Osteocyte (in vitro differentiated cells): Measurements from ENCODE around the gene PRKN. TPM values are rescaled to one million over a fixed set of nuclear protein-coding genes. Genes with fewer than 3 reads are reported as not detected.

ENCODE experiments used
- DNase-seq: peaks from one replicate; pipeline ENCODE4 v3.0.0; 2021; ENCODE audit warnings: mixed read lengths; ENCODE audit not compliant: unreplicated experiment; ENCODE audit errors: extremely low spot score
- H3K27ac Mint-ChIP-seq: one replicate; pipeline ENCODE4 v1.8.0; 2021; ENCODE audit warnings: mild to moderate bottlenecking, mixed read lengths; ENCODE audit not compliant: unreplicated experiment
- H3K27me3 Mint-ChIP-seq: one replicate; pipeline ENCODE4 v1.8.0; 2021; ENCODE audit warnings: mixed read lengths; ENCODE audit not compliant: unreplicated experiment
- H3K36me3 Mint-ChIP-seq: one replicate; pipeline ENCODE4 v1.8.0; 2021; ENCODE audit warnings: mixed read lengths; ENCODE audit not compliant: unreplicated experiment
- H3K4me1 Mint-ChIP-seq: one replicate; pipeline ENCODE4 v1.8.0; 2021; ENCODE audit warnings: mixed read lengths; ENCODE audit not compliant: unreplicated experiment
- H3K4me3 Mint-ChIP-seq: one replicate; pipeline ENCODE4 v1.8.0; 2021; ENCODE audit warnings: mild to moderate bottlenecking, moderate library complexity, mixed read lengths; ENCODE audit not compliant: unreplicated experiment
- H3K9me3 Mint-ChIP-seq: one replicate; pipeline ENCODE4 v1.8.0; 2021; ENCODE audit warnings: mixed read lengths; ENCODE audit not compliant: unreplicated experiment
- total RNA-seq: library from RNA; stranded (reverse); gene quantifications from 2 replicates; pipeline ENCODE4 v1.2.1, GENCODE V29; 2021
- TF ChIP-seq, protein P1 (sequence below): fragments of 200-600 bp; sonication (generic); IDR thresholded peaks from 2 replicates; pipeline ENCODE4 v1.5.0; 2021; ENCODE audit warnings: antibody characterized with exemption, mild to moderate bottlenecking, moderate library complexity

The PRKN gene
- total RNA-seq, 1 donor from 2014 or later: 13.4 TPM

DNA sequence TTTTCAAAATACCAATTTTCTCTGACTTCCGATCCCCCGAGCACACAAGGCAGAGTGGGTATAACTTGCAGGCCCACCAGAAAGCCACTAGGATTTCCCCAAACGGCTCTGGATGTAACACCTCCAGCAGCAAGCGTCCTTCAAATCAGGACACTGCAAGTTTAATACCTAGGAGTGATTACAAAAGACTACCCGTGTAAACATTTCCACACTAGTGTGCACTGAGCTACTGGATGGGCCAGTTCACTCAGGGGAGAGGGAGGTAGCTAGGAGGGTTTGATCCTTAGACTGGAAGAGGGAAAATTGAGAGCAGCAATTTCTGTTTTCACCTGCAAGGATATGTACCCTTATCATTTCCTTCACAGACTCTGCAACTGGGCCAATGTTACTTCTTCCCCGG, 1361.9 kb downstream of the PRKN start:
- TF ChIP-seq, protein P1, sequence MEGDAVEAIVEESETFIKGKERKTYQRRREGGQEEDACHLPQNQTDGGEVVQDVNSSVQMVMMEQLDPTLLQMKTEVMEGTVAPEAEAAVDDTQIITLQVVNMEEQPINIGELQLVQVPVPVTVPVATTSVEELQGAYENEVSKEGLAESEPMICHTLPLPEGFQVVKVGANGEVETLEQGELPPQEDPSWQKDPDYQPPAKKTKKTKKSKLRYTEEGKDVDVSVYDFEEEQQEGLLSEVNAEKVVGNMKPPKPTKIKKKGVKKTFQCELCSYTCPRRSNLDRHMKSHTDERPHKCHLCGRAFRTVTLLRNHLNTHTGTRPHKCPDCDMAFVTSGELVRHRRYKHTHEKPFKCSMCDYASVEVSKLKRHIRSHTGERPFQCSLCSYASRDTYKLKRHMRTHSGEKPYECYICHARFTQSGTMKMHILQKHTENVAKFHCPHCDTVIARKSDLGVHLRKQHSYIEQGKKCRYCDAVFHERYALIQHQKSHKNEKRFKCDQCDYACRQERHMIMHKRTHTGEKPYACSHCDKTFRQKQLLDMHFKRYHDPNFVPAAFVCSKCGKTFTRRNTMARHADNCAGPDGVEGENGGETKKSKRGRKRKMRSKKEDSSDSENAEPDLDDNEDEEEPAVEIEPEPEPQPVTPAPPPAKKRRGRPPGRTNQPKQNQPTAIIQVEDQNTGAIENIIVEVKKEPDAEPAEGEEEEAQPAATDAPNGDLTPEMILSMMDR: no peak
- Mint-ChIP-seq H3K4me3 (no peak overlapping the region), H3K9me3 (peaks cover 4% of the 10 kb centered on the region), H3K27ac (no peak overlapping the region), H3K4me1 (no peaks in the 10 kb centered on the region), H3K36me3 (peaks cover 6% of the 10 kb centered on the region), H3K27me3 (no peaks in the 10 kb centered on the region)
- DNase-seq: no peak

DNA sequence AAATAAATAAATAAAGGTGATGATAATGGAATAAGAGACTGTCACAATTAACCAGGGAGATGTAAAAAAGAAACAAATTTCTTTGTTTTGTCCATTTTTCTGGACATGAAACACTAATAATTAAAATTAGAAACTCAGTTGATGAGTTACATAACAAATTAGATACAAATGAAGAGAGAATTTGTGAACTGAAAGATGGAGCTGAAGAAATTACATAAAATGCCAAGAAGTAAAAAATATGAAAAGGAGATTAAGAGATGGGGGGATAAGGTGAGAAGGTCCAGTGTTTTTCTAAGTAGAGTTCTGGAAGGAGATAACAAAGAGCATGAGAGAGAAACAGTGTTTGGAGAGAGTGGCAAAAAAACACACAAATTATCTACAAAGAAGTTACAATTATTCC, 1364.3 kb downstream of the PRKN start:
- peaks cover 11% of the 10 kb centered on the region for H3K4me1 Mint-ChIP-seq
- H3K4me3 Mint-ChIP-seq: no peak overlapping the region
- TF ChIP-seq, protein P1: no peak
- H3K27me3 Mint-ChIP-seq: no peaks in the 10 kb centered on the region
- peaks cover 4% of the 10 kb centered on the region for H3K9me3 Mint-ChIP-seq
- H3K27ac Mint-ChIP-seq: no peak overlapping the region
- DNase-seq: no peak
- H3K36me3 Mint-ChIP-seq: peaks cover 6% of the 10 kb centered on the region

DNA sequence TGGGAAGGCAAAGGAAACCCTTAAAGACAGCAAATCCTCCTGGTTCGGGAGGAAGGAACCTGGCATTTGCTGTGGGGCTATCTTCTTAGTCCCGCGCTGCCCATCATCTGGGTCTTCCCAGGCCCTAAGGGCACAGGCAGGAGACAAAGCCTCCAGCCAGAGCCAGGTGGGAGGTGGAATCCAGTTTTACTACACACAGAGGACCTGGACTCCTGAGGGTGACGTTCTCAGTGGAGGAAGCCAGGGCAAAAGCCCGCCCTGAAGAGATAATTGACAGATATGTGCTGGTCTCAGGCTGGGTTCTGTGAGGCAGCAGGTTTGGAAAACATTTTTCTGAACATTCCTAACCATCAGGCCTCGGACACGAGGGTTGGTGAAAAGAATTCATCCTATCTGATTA, 1365.3 kb downstream of the PRKN start:
- TF ChIP-seq, protein P1: no peak
- H3K36me3 Mint-ChIP-seq: peaks cover 6% of the 10 kb centered on the region

DNA sequence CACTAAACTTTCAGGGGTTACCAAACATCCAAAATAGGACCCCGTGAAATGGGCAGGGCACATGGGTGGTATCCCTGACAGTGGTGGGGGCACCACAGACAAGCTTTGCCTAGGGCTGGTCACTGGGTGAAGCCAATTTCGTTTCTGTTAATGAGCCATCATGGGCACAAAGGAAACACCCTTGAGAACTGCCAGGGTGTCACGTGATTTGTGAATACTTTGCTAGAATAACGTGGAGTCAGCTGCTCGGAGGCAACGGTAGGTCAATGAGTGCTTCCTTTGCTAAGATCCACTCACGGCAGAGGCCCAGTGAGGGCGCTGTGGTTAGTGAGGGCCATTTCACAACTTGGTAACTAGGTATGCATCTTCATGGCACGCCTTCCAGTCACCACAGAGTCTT, 1366.0 kb downstream of the PRKN start:
- H3K4me3 Mint-ChIP-seq: no peak overlapping the region
- no peak for DNase-seq
- peaks cover 4% of the 10 kb centered on the region for H3K9me3 Mint-ChIP-seq
- peaks cover 11% of the 10 kb centered on the region for H3K4me1 Mint-ChIP-seq
- H3K27ac Mint-ChIP-seq: no peak overlapping the region
- TF ChIP-seq, protein P1: no peak
- peaks cover 6% of the 10 kb centered on the region for H3K36me3 Mint-ChIP-seq
- no peaks in the 10 kb centered on the region for H3K27me3 Mint-ChIP-seq

More for the DNA sequence above, 1365.3 kb downstream of the PRKN start:
- peaks cover 4% of the 10 kb centered on the region for H3K9me3 Mint-ChIP-seq
- no peak overlapping the region for H3K4me3 Mint-ChIP-seq
- no peak overlapping the region for H3K27ac Mint-ChIP-seq
- no peak for DNase-seq
- peaks cover 11% of the 10 kb centered on the region for H3K4me1 Mint-ChIP-seq
- H3K27me3 Mint-ChIP-seq: no peaks in the 10 kb centered on the region

DNA sequence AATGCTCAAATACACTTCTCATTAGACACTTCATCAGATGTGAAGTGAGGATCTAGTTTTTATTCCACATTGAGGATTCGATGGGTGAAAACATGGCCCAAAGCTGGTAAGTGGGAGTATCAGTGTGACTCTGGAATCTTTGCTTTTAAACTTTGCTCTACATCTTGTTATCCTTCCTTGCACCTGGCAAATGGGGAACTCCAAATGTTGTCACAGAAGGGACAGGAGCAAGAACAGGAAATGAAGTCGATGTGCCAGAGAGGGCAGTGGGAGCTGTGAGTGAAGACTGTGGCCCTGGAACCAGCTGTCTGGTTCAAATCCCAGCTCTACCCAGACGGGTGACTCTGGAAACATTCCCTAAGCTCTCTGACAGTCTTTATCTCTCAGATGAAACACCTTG, 1367.0 kb downstream of the PRKN start:
- no peak for DNase-seq
- H3K27ac Mint-ChIP-seq: no peak overlapping the region
- peaks cover 6% of the 10 kb centered on the region for H3K36me3 Mint-ChIP-seq
- no peak overlapping the region for H3K4me3 Mint-ChIP-seq
- peaks cover 11% of the 10 kb centered on the region for H3K4me1 Mint-ChIP-seq
- TF ChIP-seq, protein P1: no peak
- peaks cover 4% of the 10 kb centered on the region for H3K9me3 Mint-ChIP-seq
- H3K27me3 Mint-ChIP-seq: no peaks in the 10 kb centered on the region
